IPS-20b (cell line): ENCODE results near the gene TSPEAR.
A peak's percentile ranks its signal among the peaks of the same experiment; 100 is the strongest.
"Not testable (repeated sequence)": the region's sequence is repeated elsewhere in the genome, so short reads cannot be mapped to it uniquely, and the experiment has no call there.

Experiments
- H3K27ac ChIP-seq: one replicate; pipeline ENCODE4 v1.5.1; 2013; ENCODE audit warnings: low read length
- H3K27me3 ChIP-seq: 2 replicates; pipeline ENCODE4 v1.6.1; 2013; ENCODE audit warnings: mild to moderate bottlenecking, low read length, inconsistent platforms; ENCODE audit not compliant: insufficient read depth
- H3K36me3 ChIP-seq: 2 replicates; pipeline ENCODE4 v1.6.1; 2013; ENCODE audit warnings: low read depth, mild to moderate bottlenecking, inconsistent platforms, low read length, moderate library complexity; ENCODE audit not compliant: insufficient read depth
- H3K4me1 ChIP-seq: 2 replicates; pipeline ENCODE4 v1.6.1; 2013; ENCODE audit warnings: mild to moderate bottlenecking, control low read depth, inconsistent platforms, low read length, moderate library complexity; ENCODE audit not compliant: insufficient read depth
- H3K4me3 ChIP-seq: 2 replicates; pipeline ENCODE4 v1.5.1; 2013; ENCODE audit warnings: mild to moderate bottlenecking, low read length, inconsistent platforms
- H3K9ac ChIP-seq: 2 replicates; pipeline ENCODE4 v1.6.1; 2013; ENCODE audit warnings: low read depth, mild to moderate bottlenecking, inconsistent platforms, low read length, moderate library complexity
- H3K9me3 ChIP-seq: 2 replicates; pipeline ENCODE4 v1.6.1; 2013; ENCODE audit warnings: mild to moderate bottlenecking, low read depth, low read length, inconsistent platforms; ENCODE audit not compliant: insufficient read depth

The TSPEAR gene

GRCh38 chr21:44686843-44687561 is 24.4 kb downstream of the TSPEAR start:
- no peaks in the 10 kb centered on the region for H3K36me3 ChIP-seq
- no peak overlapping the region for H3K4me3 ChIP-seq
- no peak overlapping the region for H3K27ac ChIP-seq
- no peaks in the 10 kb centered on the region for H3K9me3 ChIP-seq
- peak overlapping the region; percentile 3; the same call in 1 of the 2 replicates for H3K9ac ChIP-seq
- no peaks in the 10 kb centered on the region for H3K27me3 ChIP-seq
- H3K4me1 ChIP-seq, result peaks cover 3% of the 10 kb centered on the region; the same call in 1 of the 2 replicates

- no peaks in the 10 kb centered on the region for H3K27me3 ChIP-seq
- H3K36me3 ChIP-seq, result no peaks in the 10 kb centered on the region
- H3K9ac ChIP-seq, result no peak overlapping the region
- H3K4me1 ChIP-seq, result peaks cover 3% of the 10 kb centered on the region; the same call in 1 of the 2 replicates
- H3K27ac ChIP-seq, result no peak overlapping the region
- H3K9me3 ChIP-seq, result no peaks in the 10 kb centered on the region
- no peak overlapping the region for H3K4me3 ChIP-seq
Observed at GRCh38 chr21:44686000-44686781, 25.2 kb downstream of the TSPEAR start.

- not testable (repeated sequence) for H3K4me1 ChIP-seq, H3K9ac ChIP-seq, H3K9me3 ChIP-seq, H3K4me3 ChIP-seq, H3K36me3 ChIP-seq, H3K27ac ChIP-seq, H3K27me3 ChIP-seq
Observed at GRCh38 chr21:44685050-44685449, 26.3 kb downstream of the TSPEAR start.

- Histone ChIP-seq H3K36me3 (no peaks in the 10 kb centered on the region), H3K9me3 (no peaks in the 10 kb centered on the region), H3K9ac (no peak overlapping the region), H3K4me1 (peaks cover 3% of the 10 kb centered on the region; the same call in 1 of the 2 replicates), H3K27me3 (no peaks in the 10 kb centered on the region), H3K4me3 (no peak overlapping the region), H3K27ac (no peak overlapping the region)
Observed at GRCh38 chr21:44684483-44684882, 26.9 kb downstream of the TSPEAR start.

- Histone ChIP-seq H3K4me1 (peaks cover 3% of the 10 kb centered on the region; the same call in 1 of the 2 replicates), H3K9me3 (no peaks in the 10 kb centered on the region), H3K36me3 (no peaks in the 10 kb centered on the region), H3K4me3 (no peak overlapping the region), H3K9ac (no peak overlapping the region), H3K27ac (no peak overlapping the region), H3K27me3 (no peaks in the 10 kb centered on the region)
Observed at GRCh38 chr21:44684077-44684476, 27.3 kb downstream of the TSPEAR start.

- Histone ChIP-seq H3K4me3 (no peak overlapping the region), H3K4me1 (peaks cover 3% of the 10 kb centered on the region; the same call in 1 of the 2 replicates)
Observed at GRCh38 chr21:44682580-44683151, 28.7 kb downstream of the TSPEAR start.

GRCh38 chr21:44681861-44682579 is 29.4 kb downstream of the TSPEAR start, which contains the start of gene KRTAP12-1:
TSS of gene KRTAP12-1 (minus strand) at chr21:44682163. CDS start at chr21:44682123, 40 bp downstream.
- H3K4me1 ChIP-seq, result peaks cover 3% of the 10 kb centered on the region; the same call in 1 of the 2 replicates
- H3K9ac ChIP-seq, result no peak within 1 kb of the TSS
- H3K27ac ChIP-seq, result no peak within 1 kb of the TSS
- H3K27me3 ChIP-seq, result no peaks in the 10 kb centered on the region
- H3K36me3 ChIP-seq, result no peaks in the 10 kb centered on the region
- no peaks in the 10 kb centered on the region; the same call in 1 of the 2 replicates for H3K9me3 ChIP-seq
- H3K4me3 ChIP-seq, result no peak within 1 kb of the TSS

More at GRCh38 chr21:44682580-44683151, 28.7 kb downstream of the TSPEAR start:
- Histone ChIP-seq H3K27ac (no peak overlapping the region), H3K27me3 (no peaks in the 10 kb centered on the region), H3K9ac (no peak overlapping the region), H3K36me3 (no peaks in the 10 kb centered on the region), H3K9me3 (no peaks in the 10 kb centered on the region; the same call in 1 of the 2 replicates)

GRCh38 chr21:44681152-44681551 is 30.2 kb downstream of the TSPEAR start:
- no peaks in the 10 kb centered on the region for H3K4me1 ChIP-seq
- no peak overlapping the region for H3K27ac ChIP-seq
- H3K9ac ChIP-seq, result no peak overlapping the region
- no peaks in the 10 kb centered on the region for H3K36me3 ChIP-seq
- no peak overlapping the region for H3K4me3 ChIP-seq
- H3K27me3 ChIP-seq, result no peaks in the 10 kb centered on the region
- H3K9me3 ChIP-seq, result no peaks in the 10 kb centered on the region; the same call in 1 of the 2 replicates

- Histone ChIP-seq H3K9me3 (no peaks in the 10 kb centered on the region; the same call in 1 of the 2 replicates), H3K27ac (no peak overlapping the region), H3K4me1 (no peaks in the 10 kb centered on the region), H3K4me3 (no peak overlapping the region), H3K9ac (no peak overlapping the region), H3K27me3 (no peaks in the 10 kb centered on the region), H3K36me3 (no peaks in the 10 kb centered on the region)
Observed at GRCh38 chr21:44677881-44678280, 33.5 kb downstream of the TSPEAR start.

GRCh38 chr21:44671911-44672310 is 39.5 kb downstream of the TSPEAR start:
- peaks cover 19% of the 10 kb centered on the region for H3K9me3 ChIP-seq
- no peak overlapping the region for H3K27ac ChIP-seq
- no peak overlapping the region for H3K4me3 ChIP-seq
- H3K9ac ChIP-seq, result no peak overlapping the region
- H3K27me3 ChIP-seq, result no peaks in the 10 kb centered on the region
- no peaks in the 10 kb centered on the region for H3K4me1 ChIP-seq
- H3K36me3 ChIP-seq, result no peaks in the 10 kb centered on the region
